ENCODE measurements around the gene ENO2.
A peak's percentile ranks its signal among the peaks of the same experiment; 100 is the strongest.

The ENO2 gene

GRCh38 chr12:6941267-6941666, 26.9 kb downstream of the ENO2 start:
- no peak for TF ChIP-seq CREB1 (IDR thresholded peaks at IDR 0.05; ENCODE audit: low read depth)
- no peak for TF ChIP-seq MAX (IDR thresholded peaks at IDR 0.05)
- TF ChIP-seq RAD21 (IDR thresholded peaks at IDR 0.05; ENCODE audit: low read depth): no peak
- no peak for TF ChIP-seq YY1 (IDR thresholded peaks at IDR 0.05; ENCODE audit: low read depth)
- TF ChIP-seq EGR1 (IDR thresholded peaks at IDR 0.05): no peak
- TF ChIP-seq TAF1 (IDR thresholded peaks at IDR 0.05; ENCODE audit: low read depth): no peak
- no peak for TF ChIP-seq TCF12 (IDR thresholded peaks at IDR 0.05; ENCODE audit: low read depth)
- no peak for TF ChIP-seq CEBPB (IDR thresholded peaks at IDR 0.05)
- no peak for TF ChIP-seq USF1 (IDR thresholded peaks at IDR 0.05)
- no peak for TF ChIP-seq FOXM1 (IDR thresholded peaks at IDR 0.05; ENCODE audit: borderline replicate concordance, low read depth)
- no peak for TF ChIP-seq NFIC (IDR thresholded peaks at IDR 0.05)
- TF ChIP-seq ZBTB7A (IDR thresholded peaks at IDR 0.05; ENCODE audit: low read depth): no peak
- no peak for TF ChIP-seq EP300 (IDR thresholded peaks at IDR 0.05; ENCODE audit: borderline replicate concordance)
- no peak for TF ChIP-seq REST (IDR thresholded peaks at IDR 0.05; ENCODE audit: low read depth)
- TF ChIP-seq TEAD4 (IDR thresholded peaks at IDR 0.05): no peak

GRCh38 chr12:6941782-6942181, 27.4 kb downstream of the ENO2 start:
- TF ChIP-seq TCF12 (IDR thresholded peaks at IDR 0.05; ENCODE audit: low read depth) (no peak), ZBTB7A (IDR thresholded peaks at IDR 0.05; ENCODE audit: low read depth) (0 out of 2 replicates have a peak, but pooled peaks have one; percentile 18)

GRCh38 chr12:6942331-6942665, 27.9 kb downstream of the ENO2 start:
- TF ChIP-seq TCF12 (IDR thresholded peaks at IDR 0.05; ENCODE audit: low read depth) (no peak), REST (IDR thresholded peaks at IDR 0.05; ENCODE audit: low read depth) (no peak), ZBTB7A (IDR thresholded peaks at IDR 0.05; ENCODE audit: low read depth) (no peak), TAF1 (IDR thresholded peaks at IDR 0.05; ENCODE audit: low read depth) (no peak), NFIC (IDR thresholded peaks at IDR 0.05) (no peak), YY1 (IDR thresholded peaks at IDR 0.05; ENCODE audit: low read depth) (no peak), EGR1 (IDR thresholded peaks at IDR 0.05) (no peak), FOXM1 (IDR thresholded peaks at IDR 0.05; ENCODE audit: borderline replicate concordance, low read depth) (no peak), CREB1 (IDR thresholded peaks at IDR 0.05; ENCODE audit: low read depth) (no peak), EP300 (IDR thresholded peaks at IDR 0.05; ENCODE audit: borderline replicate concordance) (no peak), USF1 (IDR thresholded peaks at IDR 0.05) (no peak), TEAD4 (IDR thresholded peaks at IDR 0.05) (no peak)

GRCh38 chr12:6943389-6943721, 29.0 kb downstream of the ENO2 start:
- TF ChIP-seq ZBTB7A (IDR thresholded peaks at IDR 0.05; ENCODE audit: low read depth) (no peak), FOXM1 (IDR thresholded peaks at IDR 0.05; ENCODE audit: borderline replicate concordance, low read depth) (no peak), MAX (IDR thresholded peaks at IDR 0.05) (no peak), CREB1 (IDR thresholded peaks at IDR 0.05; ENCODE audit: low read depth) (no peak), TEAD4 (IDR thresholded peaks at IDR 0.05) (no peak), USF1 (IDR thresholded peaks at IDR 0.05) (no peak), EGR1 (IDR thresholded peaks at IDR 0.05) (no peak), REST (IDR thresholded peaks at IDR 0.05; ENCODE audit: low read depth) (no peak), TCF12 (IDR thresholded peaks at IDR 0.05; ENCODE audit: low read depth) (no peak), EP300 (IDR thresholded peaks at IDR 0.05; ENCODE audit: borderline replicate concordance) (no peak), TAF1 (IDR thresholded peaks at IDR 0.05; ENCODE audit: low read depth) (no peak; the same call in 1 of the 2 replicates), RAD21 (IDR thresholded peaks at IDR 0.05; ENCODE audit: low read depth) (no peak), YY1 (IDR thresholded peaks at IDR 0.05; ENCODE audit: low read depth) (no peak), CEBPB (IDR thresholded peaks at IDR 0.05) (no peak), NFIC (IDR thresholded peaks at IDR 0.05) (no peak)
